Measurements from ENCODE around the gene METTL1. TPM values are rescaled to one million over a fixed set of nuclear protein-coding genes. Genes with fewer than 3 reads are reported as not detected.

METTL1 gene
- total and polyA plus RNA-seq, 2 experiments from 2014 or later = 18.9 to 39.5 TPM

DNA sequence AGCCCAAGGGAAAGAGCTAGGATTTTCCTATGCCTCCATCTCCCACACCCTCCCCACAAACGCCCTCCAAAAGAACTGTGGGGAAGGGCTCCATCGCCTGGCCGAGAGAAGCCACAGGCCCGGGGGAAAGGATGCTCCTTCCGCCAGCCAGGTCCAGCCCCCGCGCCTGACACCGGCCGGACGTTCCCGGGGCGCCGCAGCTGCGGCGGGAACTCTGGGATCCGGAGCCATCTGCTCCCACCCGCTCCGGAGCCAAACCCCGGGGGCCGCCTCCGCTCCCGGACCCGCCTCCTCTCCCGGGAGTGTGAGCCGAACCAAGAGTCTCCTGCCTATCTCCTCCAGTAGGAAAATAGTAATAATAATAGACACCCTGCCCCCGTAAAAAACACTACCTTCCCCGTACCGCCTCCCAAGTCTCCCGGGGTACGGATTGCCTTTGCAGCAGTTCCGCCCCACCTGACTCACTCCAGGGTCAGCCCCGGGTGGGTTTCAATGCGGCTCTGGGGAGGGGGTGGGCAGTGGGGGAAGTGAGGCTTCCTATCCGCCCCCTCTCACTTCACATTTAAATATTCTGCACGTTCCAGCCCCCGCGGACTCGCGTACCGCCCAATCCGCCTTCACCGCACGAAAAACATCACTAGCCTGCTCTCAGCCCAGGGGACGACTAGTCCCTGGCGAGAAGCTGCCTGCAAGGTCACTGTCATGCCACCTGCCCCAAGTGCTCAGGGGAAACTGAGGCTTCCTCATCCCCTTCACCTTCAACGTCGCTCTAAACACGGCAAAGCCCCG lies 35.8 kb downstream of the METTL1 start:
- H3K4me1 ChIP-seq (ENCODE audit: insufficient read depth) = peaks cover 19% of the 10 kb centered on the region
- H2AFZ ChIP-seq = peak overlapping the region; percentile 76
- ATAC-seq = peak; percentile 67
- H4K20me1 ChIP-seq (replicated peaks; ENCODE audit: insufficient read depth) = no peaks in the 10 kb centered on the region
- Mint-ChIP-seq H3K4me1 (peaks cover 32% of the 10 kb centered on the region), H3K9me3 (peaks cover 2% of the 10 kb centered on the region), H3K4me3 (peak overlapping the region; percentile 79), H3K27ac (no peak overlapping the region), H3K27me3 (ENCODE audit: insufficient read depth, low read depth, poor library complexity) (peaks cover 91% of the 10 kb centered on the region), H3K36me3 (ENCODE audit: low read depth) (no peaks in the 10 kb centered on the region; the same call in 2 of the 3 replicates)
- no peaks in the 10 kb centered on the region for H3K79me2 ChIP-seq (replicated peaks; ENCODE audit: insufficient read depth)
- TF ChIP-seq STAT1 (IDR thresholded peaks at IDR 0.05; ENCODE audit: unreplicated experiment) (no peak), ZNF114 (CRISPR knock-in tag; IDR thresholded peaks at IDR 0.05) (no peak), EZH2phosphoT487 (IDR thresholded peaks at IDR 0.05; ENCODE audit: unreplicated experiment) (no peak), CREB1 (CRISPR knock-in tag; IDR thresholded peaks at IDR 0.05; ENCODE audit: low read depth) (no peak), ZNF331 (CRISPR knock-in tag; IDR thresholded peaks at IDR 0.05; ENCODE audit: low read depth) (no peak), EZH2 (IDR thresholded peaks at IDR 0.05; ENCODE audit: low read depth, unreplicated experiment) (peak; percentile 75), NANOG (IDR thresholded peaks at IDR 0.05; ENCODE audit: borderline replicate concordance) (no peak), POLR2AphosphoS5 (IDR thresholded peaks at IDR 0.05; ENCODE audit: low read depth) (no peak), JUNB (IDR thresholded peaks at IDR 0.05; ENCODE audit: unreplicated experiment) (no peak)
- TF ChIP-seq, protein P1, sequence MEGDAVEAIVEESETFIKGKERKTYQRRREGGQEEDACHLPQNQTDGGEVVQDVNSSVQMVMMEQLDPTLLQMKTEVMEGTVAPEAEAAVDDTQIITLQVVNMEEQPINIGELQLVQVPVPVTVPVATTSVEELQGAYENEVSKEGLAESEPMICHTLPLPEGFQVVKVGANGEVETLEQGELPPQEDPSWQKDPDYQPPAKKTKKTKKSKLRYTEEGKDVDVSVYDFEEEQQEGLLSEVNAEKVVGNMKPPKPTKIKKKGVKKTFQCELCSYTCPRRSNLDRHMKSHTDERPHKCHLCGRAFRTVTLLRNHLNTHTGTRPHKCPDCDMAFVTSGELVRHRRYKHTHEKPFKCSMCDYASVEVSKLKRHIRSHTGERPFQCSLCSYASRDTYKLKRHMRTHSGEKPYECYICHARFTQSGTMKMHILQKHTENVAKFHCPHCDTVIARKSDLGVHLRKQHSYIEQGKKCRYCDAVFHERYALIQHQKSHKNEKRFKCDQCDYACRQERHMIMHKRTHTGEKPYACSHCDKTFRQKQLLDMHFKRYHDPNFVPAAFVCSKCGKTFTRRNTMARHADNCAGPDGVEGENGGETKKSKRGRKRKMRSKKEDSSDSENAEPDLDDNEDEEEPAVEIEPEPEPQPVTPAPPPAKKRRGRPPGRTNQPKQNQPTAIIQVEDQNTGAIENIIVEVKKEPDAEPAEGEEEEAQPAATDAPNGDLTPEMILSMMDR (conservative IDR thresholded peaks at IDR 0.05; ENCODE audit: low read depth in 2 of 2) = peak; percentile 56 to 83
- TF ChIP-seq, protein P2, sequence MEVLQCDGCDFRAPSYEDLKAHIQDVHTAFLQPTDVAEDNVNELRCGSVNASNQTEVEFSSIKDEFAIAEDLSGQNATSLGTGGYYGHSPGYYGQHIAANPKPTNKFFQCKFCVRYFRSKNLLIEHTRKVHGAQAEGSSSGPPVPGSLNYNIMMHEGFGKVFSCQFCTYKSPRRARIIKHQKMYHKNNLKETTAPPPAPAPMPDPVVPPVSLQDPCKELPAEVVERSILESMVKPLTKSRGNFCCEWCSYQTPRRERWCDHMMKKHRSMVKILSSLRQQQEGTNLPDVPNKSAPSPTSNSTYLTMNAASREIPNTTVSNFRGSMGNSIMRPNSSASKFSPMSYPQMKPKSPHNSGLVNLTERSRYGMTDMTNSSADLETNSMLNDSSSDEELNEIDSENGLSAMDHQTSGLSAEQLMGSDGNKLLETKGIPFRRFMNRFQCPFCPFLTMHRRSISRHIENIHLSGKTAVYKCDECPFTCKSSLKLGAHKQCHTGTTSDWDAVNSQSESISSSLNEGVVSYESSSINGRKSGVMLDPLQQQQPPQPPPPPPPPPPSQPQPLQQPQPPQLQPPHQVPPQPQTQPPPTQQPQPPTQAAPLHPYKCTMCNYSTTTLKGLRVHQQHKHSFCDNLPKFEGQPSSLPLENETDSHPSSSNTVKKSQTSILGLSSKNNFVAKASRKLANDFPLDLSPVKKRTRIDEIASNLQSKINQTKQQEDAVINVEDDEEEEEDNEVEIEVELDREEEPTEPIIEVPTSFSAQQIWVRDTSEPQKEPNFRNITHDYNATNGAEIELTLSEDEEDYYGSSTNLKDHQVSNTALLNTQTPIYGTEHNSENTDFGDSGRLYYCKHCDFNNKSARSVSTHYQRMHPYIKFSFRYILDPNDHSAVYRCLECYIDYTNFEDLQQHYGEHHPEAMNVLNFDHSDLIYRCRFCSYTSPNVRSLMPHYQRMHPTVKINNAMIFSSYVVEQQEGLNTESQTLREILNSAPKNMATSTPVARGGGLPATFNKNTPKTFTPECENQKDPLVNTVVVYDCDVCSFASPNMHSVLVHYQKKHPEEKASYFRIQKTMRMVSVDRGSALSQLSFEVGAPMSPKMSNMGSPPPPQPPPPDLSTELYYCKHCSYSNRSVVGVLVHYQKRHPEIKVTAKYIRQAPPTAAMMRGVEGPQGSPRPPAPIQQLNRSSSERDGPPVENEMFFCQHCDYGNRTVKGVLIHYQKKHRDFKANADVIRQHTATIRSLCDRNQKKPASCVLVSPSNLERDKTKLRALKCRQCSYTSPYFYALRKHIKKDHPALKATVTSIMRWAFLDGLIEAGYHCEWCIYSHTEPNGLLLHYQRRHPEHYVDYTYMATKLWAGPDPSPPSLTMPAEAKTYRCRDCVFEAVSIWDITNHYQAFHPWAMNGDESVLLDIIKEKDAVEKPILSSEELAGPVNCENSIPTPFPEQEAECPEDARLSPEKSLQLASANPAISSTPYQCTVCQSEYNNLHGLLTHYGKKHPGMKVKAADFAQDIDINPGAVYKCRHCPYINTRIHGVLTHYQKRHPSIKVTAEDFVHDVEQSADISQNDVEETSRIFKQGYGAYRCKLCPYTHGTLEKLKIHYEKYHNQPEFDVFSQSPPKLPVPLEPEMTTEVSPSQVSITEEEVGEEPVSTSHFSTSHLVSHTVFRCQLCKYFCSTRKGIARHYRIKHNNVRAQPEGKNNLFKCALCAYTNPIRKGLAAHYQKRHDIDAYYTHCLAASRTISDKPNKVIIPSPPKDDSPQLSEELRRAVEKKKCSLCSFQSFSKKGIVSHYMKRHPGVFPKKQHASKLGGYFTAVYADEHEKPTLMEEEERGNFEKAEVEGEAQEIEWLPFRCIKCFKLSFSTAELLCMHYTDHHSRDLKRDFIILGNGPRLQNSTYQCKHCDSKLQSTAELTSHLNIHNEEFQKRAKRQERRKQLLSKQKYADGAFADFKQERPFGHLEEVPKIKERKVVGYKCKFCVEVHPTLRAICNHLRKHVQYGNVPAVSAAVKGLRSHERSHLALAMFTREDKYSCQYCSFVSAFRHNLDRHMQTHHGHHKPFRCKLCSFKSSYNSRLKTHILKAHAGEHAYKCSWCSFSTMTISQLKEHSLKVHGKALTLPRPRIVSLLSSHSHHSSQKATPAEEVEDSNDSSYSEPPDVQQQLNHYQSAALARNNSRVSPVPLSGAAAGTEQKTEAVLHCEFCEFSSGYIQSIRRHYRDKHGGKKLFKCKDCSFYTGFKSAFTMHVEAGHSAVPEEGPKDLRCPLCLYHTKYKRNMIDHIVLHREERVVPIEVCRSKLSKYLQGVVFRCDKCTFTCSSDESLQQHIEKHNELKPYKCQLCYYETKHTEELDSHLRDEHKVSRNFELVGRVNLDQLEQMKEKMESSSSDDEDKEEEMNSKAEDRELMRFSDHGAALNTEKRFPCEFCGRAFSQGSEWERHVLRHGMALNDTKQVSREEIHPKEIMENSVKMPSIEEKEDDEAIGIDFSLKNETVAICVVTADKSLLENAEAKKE (CRISPR knock-in tag; IDR thresholded peaks at IDR 0.05) = no peak
- TF ChIP-seq, protein P3, sequence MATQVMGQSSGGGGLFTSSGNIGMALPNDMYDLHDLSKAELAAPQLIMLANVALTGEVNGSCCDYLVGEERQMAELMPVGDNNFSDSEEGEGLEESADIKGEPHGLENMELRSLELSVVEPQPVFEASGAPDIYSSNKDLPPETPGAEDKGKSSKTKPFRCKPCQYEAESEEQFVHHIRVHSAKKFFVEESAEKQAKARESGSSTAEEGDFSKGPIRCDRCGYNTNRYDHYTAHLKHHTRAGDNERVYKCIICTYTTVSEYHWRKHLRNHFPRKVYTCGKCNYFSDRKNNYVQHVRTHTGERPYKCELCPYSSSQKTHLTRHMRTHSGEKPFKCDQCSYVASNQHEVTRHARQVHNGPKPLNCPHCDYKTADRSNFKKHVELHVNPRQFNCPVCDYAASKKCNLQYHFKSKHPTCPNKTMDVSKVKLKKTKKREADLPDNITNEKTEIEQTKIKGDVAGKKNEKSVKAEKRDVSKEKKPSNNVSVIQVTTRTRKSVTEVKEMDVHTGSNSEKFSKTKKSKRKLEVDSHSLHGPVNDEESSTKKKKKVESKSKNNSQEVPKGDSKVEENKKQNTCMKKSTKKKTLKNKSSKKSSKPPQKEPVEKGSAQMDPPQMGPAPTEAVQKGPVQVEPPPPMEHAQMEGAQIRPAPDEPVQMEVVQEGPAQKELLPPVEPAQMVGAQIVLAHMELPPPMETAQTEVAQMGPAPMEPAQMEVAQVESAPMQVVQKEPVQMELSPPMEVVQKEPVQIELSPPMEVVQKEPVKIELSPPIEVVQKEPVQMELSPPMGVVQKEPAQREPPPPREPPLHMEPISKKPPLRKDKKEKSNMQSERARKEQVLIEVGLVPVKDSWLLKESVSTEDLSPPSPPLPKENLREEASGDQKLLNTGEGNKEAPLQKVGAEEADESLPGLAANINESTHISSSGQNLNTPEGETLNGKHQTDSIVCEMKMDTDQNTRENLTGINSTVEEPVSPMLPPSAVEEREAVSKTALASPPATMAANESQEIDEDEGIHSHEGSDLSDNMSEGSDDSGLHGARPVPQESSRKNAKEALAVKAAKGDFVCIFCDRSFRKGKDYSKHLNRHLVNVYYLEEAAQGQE (IDR thresholded peaks at IDR 0.05; ENCODE audit: unreplicated experiment) = no peak
- TF ChIP-seq, protein P4, sequence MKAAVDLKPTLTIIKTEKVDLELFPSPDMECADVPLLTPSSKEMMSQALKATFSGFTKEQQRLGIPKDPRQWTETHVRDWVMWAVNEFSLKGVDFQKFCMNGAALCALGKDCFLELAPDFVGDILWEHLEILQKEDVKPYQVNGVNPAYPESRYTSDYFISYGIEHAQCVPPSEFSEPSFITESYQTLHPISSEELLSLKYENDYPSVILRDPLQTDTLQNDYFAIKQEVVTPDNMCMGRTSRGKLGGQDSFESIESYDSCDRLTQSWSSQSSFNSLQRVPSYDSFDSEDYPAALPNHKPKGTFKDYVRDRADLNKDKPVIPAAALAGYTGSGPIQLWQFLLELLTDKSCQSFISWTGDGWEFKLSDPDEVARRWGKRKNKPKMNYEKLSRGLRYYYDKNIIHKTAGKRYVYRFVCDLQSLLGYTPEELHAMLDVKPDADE (IDR thresholded peaks at IDR 0.05) = no peak
- no peaks in the 10 kb centered on the region for H3K9me2 ChIP-seq (ENCODE audit: insufficient read depth)
- H3F3A ChIP-seq (replicated peaks; ENCODE audit: low read depth) = peaks cover 10% of the 10 kb centered on the region
- DNase-seq (ENCODE audit: low spot score) = peak; percentile 91
- peak overlapping the region; percentile 91 for H3K4me2 ChIP-seq
- H3K4me3 ChIP-seq = peak overlapping the region; percentile 62
- H3K36me3 ChIP-seq (ENCODE audit: insufficient read depth) = no peaks in the 10 kb centered on the region
- peaks cover 100% of the 10 kb centered on the region for H3K27me3 ChIP-seq (ENCODE audit: insufficient read depth)
- no peak overlapping the region for H3K27ac ChIP-seq (ENCODE audit: low read depth)
